Activated naive CD8-positive, alpha-beta T cell treated with anti-CD3 and anti-CD28 coated beads, Interleukin-2, amount 10 ng/mL, durations not matched to agents 7 days and 5 days (primary cell): ENCODE data around the gene JOSD1. TPM values are rescaled to one million over a fixed set of nuclear protein-coding genes. Genes with fewer than 3 reads are reported as not detected.
A peak's percentile ranks its signal among the peaks of the same experiment; 100 is the strongest.

Experiments
- ATAC-seq: fragments of 150-1000 bp; cut with Tn5 transposase; one replicate; pipeline ENCODE4 v1.10.0; 2021; ENCODE audit warnings: low read depth, moderate library complexity
- POLR2A ChIA-PET: fragments of 350-600 bp; sonication (Branson Sonifier 250); formaldehyde crosslinking; loops from one replicate; lab custom pipeline; 2021; ENCODE audit warnings: antibody characterized with exemption; lab: Charles Lee
- DNase-seq: peaks from one replicate; pipeline ENCODE4 v3.0.0; 2021
- H3K27ac Mint-ChIP-seq: one replicate; pipeline ENCODE4 v1.8.0; 2022; ENCODE audit warnings: mild to moderate bottlenecking, mixed read lengths
- H3K27me3 Mint-ChIP-seq: one replicate; pipeline ENCODE4 v1.8.0; 2022; ENCODE audit warnings: mild to moderate bottlenecking, moderate library complexity, mixed read lengths
- H3K36me3 Mint-ChIP-seq: one replicate; pipeline ENCODE4 v1.8.0; 2021; ENCODE audit warnings: mild to moderate bottlenecking, mixed read lengths
- H3K4me1 Mint-ChIP-seq: one replicate; pipeline ENCODE4 v1.8.0; 2021; ENCODE audit warnings: mixed read lengths
- H3K4me3 Mint-ChIP-seq: one replicate; pipeline ENCODE4 v1.8.0; 2022; ENCODE audit warnings: mild to moderate bottlenecking, moderate library complexity, mixed read lengths
- H3K9me3 Mint-ChIP-seq: one replicate; pipeline ENCODE4 v1.8.0; 2021; ENCODE audit warnings: mixed read lengths
- total RNA-seq, 2 experiments: library from RNA; stranded (reverse); gene quantifications; one replicate each; pipeline ENCODE4 v1.2.3, GENCODE V29; 2021

Gene JOSD1
- total RNA-seq, 2 experiments from 2014 or later, result 59.1 to 61.6 TPM

- H3K27ac Mint-ChIP-seq, result no peak overlapping the region
- H3K4me3 Mint-ChIP-seq, result no peak overlapping the region
- H3K9me3 Mint-ChIP-seq, result no peaks in the 10 kb centered on the region
- peaks cover 25% of the 10 kb centered on the region for H3K36me3 Mint-ChIP-seq
- DNase-seq (no peak), ATAC-seq (no peak)
- peaks cover 18% of the 10 kb centered on the region for H3K4me1 Mint-ChIP-seq
- no peaks in the 10 kb centered on the region for H3K27me3 Mint-ChIP-seq
- POLR2A ChIA-PET, result no interaction called here
Observed at GRCh38 chr22:38685761-38686160, 15.0 kb downstream of the JOSD1 start.

- DNase-seq (no peak), ATAC-seq (no peak)
- Mint-ChIP-seq H3K4me1 (peaks cover 20% of the 10 kb centered on the region), H3K36me3 (peaks cover 25% of the 10 kb centered on the region), H3K27ac (no peak overlapping the region), H3K27me3 (no peaks in the 10 kb centered on the region), H3K9me3 (no peaks in the 10 kb centered on the region), H3K4me3 (no peak overlapping the region)
- POLR2A ChIA-PET, result no interaction called here
Observed at GRCh38 chr22:38684895-38685294, 15.8 kb downstream of the JOSD1 start.

GRCh38 chr22:38681582-38682335, 19.0 kb downstream of the JOSD1 start, which contains the start of gene TOMM22:
Gene TOMM22, plus strand, starts transcription at chr22:38681957. Its CDS starts 22 bp downstream, at chr22:38681979.
- peak; percentile 87 for DNase-seq
- Mint-ChIP-seq H3K27me3 (no peaks in the 10 kb centered on the region), H3K27ac (peak within 1 kb of the TSS; percentile 98), H3K4me3 (peak within 1 kb of the TSS; percentile 100), H3K9me3 (no peaks in the 10 kb centered on the region), H3K36me3 (peaks cover 14% of the 10 kb centered on the region), H3K4me1 (peaks cover 20% of the 10 kb centered on the region)
- POLR2A ChIA-PET, result interaction anchor here (0.7 to 2.9 kb wide), 16 partner anchors 8 to 1024 kb away, joined by 3 to 33 read pairs (median 5); partner anchors contain the start of genes ANKRD54, C22orf23, CBY1 and DMC1
- ATAC-seq, result peak; percentile 96

GRCh38 chr22:38675833-38676232, 24.9 kb downstream of the JOSD1 start:
- Mint-ChIP-seq H3K4me3 (no peak overlapping the region), H3K27me3 (no peaks in the 10 kb centered on the region), H3K27ac (no peak overlapping the region), H3K9me3 (peaks cover 2% of the 10 kb centered on the region), H3K36me3 (peaks cover 10% of the 10 kb centered on the region), H3K4me1 (peaks cover 3% of the 10 kb centered on the region)
- ATAC-seq (no peak), DNase-seq (no peak)
- POLR2A ChIA-PET, result no interaction called here

- peaks cover 2% of the 10 kb centered on the region for H3K9me3 Mint-ChIP-seq
- H3K36me3 Mint-ChIP-seq, result peaks cover 14% of the 10 kb centered on the region
- no peaks in the 10 kb centered on the region for H3K27me3 Mint-ChIP-seq
- H3K27ac Mint-ChIP-seq, result no peak overlapping the region
- H3K4me3 Mint-ChIP-seq, result no peak overlapping the region
- POLR2A ChIA-PET, result no interaction called here
- no peaks in the 10 kb centered on the region for H3K4me1 Mint-ChIP-seq
- no peak for DNase-seq
- ATAC-seq, result no peak
Observed at GRCh38 chr22:38674888-38675287, 25.9 kb downstream of the JOSD1 start.

GRCh38 chr22:38657045-38657909, 43.5 kb downstream of the JOSD1 start:
- Mint-ChIP-seq H3K4me1 (peaks cover 9% of the 10 kb centered on the region), H3K9me3 (no peaks in the 10 kb centered on the region), H3K36me3 (peaks cover 3% of the 10 kb centered on the region), H3K27me3 (no peaks in the 10 kb centered on the region), H3K4me3 (peak overlapping the region; percentile 92), H3K27ac (peak overlapping the region; percentile 93)
- DNase-seq (peak; percentile 55), ATAC-seq (peak; percentile 46)
- POLR2A ChIA-PET, result interaction anchor here (0.8 to 1.2 kb wide), 3 partner anchors 9 to 87 kb away, joined by 3 to 5 read pairs (median 5); partner anchors contain the start of gene TOMM22

GRCh38 chr22:38656256-38657044, 44.3 kb downstream of the JOSD1 start, which contains the start of the genes CBY1 and FAM227A:
Gene CBY1, plus strand, starts transcription at chr22:38656638. Its CDS starts 11,417 bp downstream, at chr22:38668055.
Gene FAM227A, minus strand, starts transcription at chr22:38656392. Its CDS starts 6,224 bp downstream, at chr22:38650168.
- ATAC-seq (peak; percentile 81), DNase-seq (peak; percentile 92)
- Mint-ChIP-seq H3K27me3 (no peaks in the 10 kb centered on the region), H3K9me3 (no peaks in the 10 kb centered on the region), H3K27ac (peak within 1 kb of the TSS; percentile 93), H3K36me3 (peaks cover 1% of the 10 kb centered on the region), H3K4me1 (peaks cover 9% of the 10 kb centered on the region), H3K4me3 (peak within 1 kb of the TSS; percentile 92)
- POLR2A ChIA-PET, result interaction anchor here (0.7 to 1.2 kb wide), 4 partner anchors 10 to 86 kb away, joined by 3 to 5 read pairs (median 4); partner anchors contain the start of gene TOMM22

- peaks cover 9% of the 10 kb centered on the region for H3K4me1 Mint-ChIP-seq
- DNase-seq, result no peak
- H3K27ac Mint-ChIP-seq, result peak overlapping the region; percentile 93
- peaks cover 1% of the 10 kb centered on the region for H3K36me3 Mint-ChIP-seq
- no peaks in the 10 kb centered on the region for H3K27me3 Mint-ChIP-seq
- no peaks in the 10 kb centered on the region for H3K9me3 Mint-ChIP-seq
- POLR2A ChIA-PET, result interaction anchor here (0.7 kb wide), 1 partner anchor 37 kb away, joined by 4 read pairs; no protein-coding TSS in a partner anchor
- no peak for ATAC-seq
- peak overlapping the region; percentile 92 for H3K4me3 Mint-ChIP-seq
Observed at GRCh38 chr22:38655519-38656255, 45.1 kb downstream of the JOSD1 start.

- H3K4me1 Mint-ChIP-seq, result peaks cover 9% of the 10 kb centered on the region
- no peaks in the 10 kb centered on the region for H3K27me3 Mint-ChIP-seq
- H3K9me3 Mint-ChIP-seq, result no peaks in the 10 kb centered on the region
- ATAC-seq (no peak), DNase-seq (no peak)
- H3K36me3 Mint-ChIP-seq, result no peaks in the 10 kb centered on the region
- no peak overlapping the region for H3K4me3 Mint-ChIP-seq
- H3K27ac Mint-ChIP-seq, result no peak overlapping the region
- POLR2A ChIA-PET, result no interaction called here
Observed at GRCh38 chr22:38653741-38654140, 47.0 kb downstream of the JOSD1 start.

- no peaks in the 10 kb centered on the region for H3K9me3 Mint-ChIP-seq
- ATAC-seq, result no peak
- no peak for DNase-seq
- POLR2A ChIA-PET, result interaction anchor here (0.7 kb wide), 2 partner anchors 655 to 993 kb away, joined by 3 to 5 read pairs; no protein-coding TSS in a partner anchor
- peaks cover 7% of the 10 kb centered on the region for H3K4me1 Mint-ChIP-seq
- H3K27me3 Mint-ChIP-seq, result no peaks in the 10 kb centered on the region
- no peak overlapping the region for H3K4me3 Mint-ChIP-seq
- H3K27ac Mint-ChIP-seq, result no peak overlapping the region
- H3K36me3 Mint-ChIP-seq, result no peaks in the 10 kb centered on the region
Observed at GRCh38 chr22:38652859-38653258, 47.9 kb downstream of the JOSD1 start.

GRCh38 chr22:38649841-38650522, 50.8 kb downstream of the JOSD1 start:
- H3K27ac Mint-ChIP-seq, result no peak overlapping the region
- POLR2A ChIA-PET, result no interaction called here
- H3K4me1 Mint-ChIP-seq, result peaks cover 3% of the 10 kb centered on the region
- no peaks in the 10 kb centered on the region for H3K36me3 Mint-ChIP-seq
- H3K9me3 Mint-ChIP-seq, result no peaks in the 10 kb centered on the region
- ATAC-seq (no peak), DNase-seq (no peak)
- H3K27me3 Mint-ChIP-seq, result no peaks in the 10 kb centered on the region
- no peak overlapping the region for H3K4me3 Mint-ChIP-seq
